ENCODE data around the gene ERG.

The ERG gene

GRCh38 chr21:38388203-38388602, 110.1 kb downstream of the ERG start:
- DNase-seq, result no peak

- DNase-seq, result no peak
These were observed 111.3 kb downstream of the ERG start for GRCh38 chr21:38386967-38387366.

- no peak for DNase-seq
These were observed 112.7 kb downstream of the ERG start for GRCh38 chr21:38385427-38386175.

- no peak for DNase-seq
These were observed 113.4 kb downstream of the ERG start for GRCh38 chr21:38384675-38385426.

GRCh38 chr21:38384238-38384560, 114.1 kb downstream of the ERG start:
- DNase-seq, result no peak

- no peak for DNase-seq
These were observed 114.7 kb downstream of the ERG start for GRCh38 chr21:38383411-38384237.

GRCh38 chr21:38380481-38381137, 117.7 kb downstream of the ERG start:
- DNase-seq, result no peak

- DNase-seq, result no peak
These were observed 119.1 kb downstream of the ERG start for GRCh38 chr21:38379147-38379546.

- no peak for DNase-seq
These were observed 120.8 kb downstream of the ERG start for GRCh38 chr21:38377165-38378088.

- DNase-seq, result no peak
These were observed 121.6 kb downstream of the ERG start for GRCh38 chr21:38376693-38377092.

GRCh38 chr21:38376235-38376634, 122.0 kb downstream of the ERG start:
- DNase-seq, result no peak

- DNase-seq, result no peak
These were observed 130.6 kb downstream of the ERG start for GRCh38 chr21:38367646-38368045.

- DNase-seq, result no peak
These were observed 132.8 kb downstream of the ERG start for GRCh38 chr21:38365521-38365920.

- no peak for DNase-seq
These were observed 134.6 kb downstream of the ERG start for GRCh38 chr21:38363693-38364092.

- no peak for DNase-seq
These were observed 137.0 kb downstream of the ERG start for GRCh38 chr21:38361324-38361723.

- no peak for DNase-seq
These were observed 138.4 kb downstream of the ERG start for GRCh38 chr21:38359835-38360234.

GRCh38 chr21:38359090-38359489, 139.2 kb downstream of the ERG start:
- DNase-seq, result no peak

- DNase-seq, result no peak
These were observed 139.6 kb downstream of the ERG start for GRCh38 chr21:38358666-38359065.

- no peak for DNase-seq
These were observed 140.2 kb downstream of the ERG start for GRCh38 chr21:38358098-38358497.

GRCh38 chr21:38356883-38357625, 141.2 kb downstream of the ERG start:
- no peak for DNase-seq
